Skeletal muscle tissue (tissue), 4 donors: ENCODE data around the gene PIK3R3. TPM values are rescaled to one million over a fixed set of nuclear protein-coding genes. Genes with fewer than 3 reads are reported as not detected.
"Not testable (repeated sequence)": the region's sequence is repeated elsewhere in the genome, so short reads cannot be mapped to it uniquely, and the experiment has no call there.

Source experiments
- H3K27ac ChIP-seq: one replicate; pipeline ENCODE4 v1.7.0; 2013; ENCODE audit warnings: mild to moderate bottlenecking, low read depth, low read length, inconsistent platforms
- H3K27me3 ChIP-seq, 3 donors: one replicate each; pipeline ENCODE4 v1.7.0; 2013; ENCODE audit warnings: low read length in 3 of 3; ENCODE audit not compliant: control insufficient read depth in 3 of 3, insufficient read depth in 3 of 3
- H3K36me3 ChIP-seq, 3 donors: one replicate each; pipeline ENCODE4 v1.7.0; 2013; ENCODE audit warnings: low read length in 3 of 3; ENCODE audit not compliant: control insufficient read depth in 3 of 3, insufficient read depth in 3 of 3
- H3K4me1 ChIP-seq, 3 donors: one replicate each; pipeline ENCODE4 v1.7.0; 2013; ENCODE audit warnings: low read length in 3 of 3, mild to moderate bottlenecking in 3 of 3; ENCODE audit not compliant: control insufficient read depth in 3 of 3, insufficient read depth in 3 of 3
- H3K4me3 ChIP-seq, 3 donors: one replicate each; pipeline ENCODE4 v1.7.0; 2013; ENCODE audit warnings: low read length in 3 of 3
- H3K9ac ChIP-seq, 3 donors: one replicate each; pipeline ENCODE4 v1.7.0; 2013; ENCODE audit warnings: low read length in 3 of 3, mild to moderate bottlenecking in 3 of 3, moderate library complexity in 2 of 3, low read depth in 1 of 3
- H3K9me3 ChIP-seq, 3 donors: one replicate each; pipeline ENCODE4 v1.7.0; 2013; ENCODE audit warnings: low read length in 3 of 3; ENCODE audit not compliant: control insufficient read depth in 3 of 3
- total RNA-seq: library from RNA; depleted of rRNA; stranded (reverse); fragments of >200 nt; gene quantifications from one replicate; pipeline ENCODE4 v1.2.3, GENCODE V29; 2014
- donor health status: Osteomylitis.

Gene PIK3R3
- total RNA-seq, 1 donor from 2014 or later = 13.0 TPM

DNA sequence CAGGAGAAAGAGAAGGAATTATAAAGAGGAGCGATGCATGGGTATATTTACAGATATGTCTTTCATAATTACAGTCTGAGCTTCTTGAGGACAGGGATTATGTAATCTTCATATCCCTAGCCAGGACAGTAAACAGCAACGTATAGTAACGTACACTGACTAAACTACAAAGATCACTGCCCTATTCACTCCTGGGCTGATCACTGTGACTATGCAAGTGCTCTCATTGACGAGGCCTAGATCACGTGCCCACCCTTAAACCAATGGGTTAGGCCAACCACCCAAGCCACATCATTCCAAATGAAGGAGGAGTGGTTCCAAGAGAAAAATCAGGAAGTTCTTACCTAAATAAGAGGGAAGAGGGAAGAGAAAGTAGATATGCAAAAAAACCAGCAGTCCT is 18.5 kb downstream of the PIK3R3 start:
- Histone ChIP-seq H3K4me1 (peaks cover 0 to 10% (median 4%) of the 10 kb centered on the region in 3 donors), H3K9ac (no peak overlapping the region), H3K9me3 (no peaks in the 10 kb centered on the region), H3K4me3 (no peak overlapping the region), H3K27ac (no peak overlapping the region), H3K36me3 (no peaks in the 10 kb centered on the region), H3K27me3 (no peaks in the 10 kb centered on the region)

DNA sequence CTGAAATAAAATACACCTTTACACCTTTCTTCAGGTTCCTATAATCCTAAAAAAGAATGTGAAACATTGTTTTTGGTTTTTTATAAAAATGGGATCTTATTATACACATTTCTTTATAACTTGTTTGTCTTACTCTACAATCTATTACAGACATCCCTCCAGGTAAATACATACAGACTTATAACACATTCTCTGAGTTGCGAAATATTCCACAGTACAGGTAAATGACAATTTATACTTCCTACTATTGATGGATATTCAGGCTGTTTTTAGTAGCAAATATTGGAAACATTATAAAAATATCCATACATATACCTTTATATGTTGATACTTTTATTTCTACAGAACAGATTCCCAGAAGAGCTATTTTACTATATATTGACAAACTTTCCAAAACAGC is 20.3 kb downstream of the PIK3R3 start:
- H3K4me3 ChIP-seq = no peak overlapping the region
- H3K27me3 ChIP-seq = no peaks in the 10 kb centered on the region
- H3K36me3 ChIP-seq = no peaks in the 10 kb centered on the region
- no peaks in the 10 kb centered on the region for H3K9me3 ChIP-seq
- H3K9ac ChIP-seq = no peak overlapping the region
- peaks cover 0 to 8% (median 0%) of the 10 kb centered on the region in 3 donors for H3K4me1 ChIP-seq
- no peak overlapping the region for H3K27ac ChIP-seq

DNA sequence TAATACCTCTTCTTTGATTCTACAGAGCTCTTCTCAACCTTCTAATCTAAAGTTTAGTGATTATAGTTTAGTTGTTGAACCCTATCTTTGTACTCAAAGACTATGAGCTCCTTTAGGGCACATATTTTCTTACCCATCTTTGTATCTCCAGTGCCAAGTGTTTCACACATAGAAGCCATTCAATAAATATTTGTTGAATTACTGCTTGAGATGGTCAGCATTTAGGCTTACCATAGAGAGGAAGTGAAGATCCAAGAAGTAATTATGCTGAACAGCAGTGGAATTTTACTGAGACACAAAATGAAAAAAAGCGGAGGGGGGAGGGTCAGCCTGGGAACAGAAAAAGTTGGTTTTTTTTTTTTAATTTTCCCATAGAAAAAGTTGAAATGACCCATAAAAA is 21.9 kb downstream of the PIK3R3 start:
- Histone ChIP-seq H3K27ac (no peak overlapping the region), H3K9ac (no peak overlapping the region), H3K4me1 (peaks cover 0 to 5% (median 0%) of the 10 kb centered on the region in 3 donors), H3K27me3 (no peaks in the 10 kb centered on the region), H3K36me3 (no peaks in the 10 kb centered on the region), H3K9me3 (no peaks in the 10 kb centered on the region), H3K4me3 (no peak overlapping the region)

DNA sequence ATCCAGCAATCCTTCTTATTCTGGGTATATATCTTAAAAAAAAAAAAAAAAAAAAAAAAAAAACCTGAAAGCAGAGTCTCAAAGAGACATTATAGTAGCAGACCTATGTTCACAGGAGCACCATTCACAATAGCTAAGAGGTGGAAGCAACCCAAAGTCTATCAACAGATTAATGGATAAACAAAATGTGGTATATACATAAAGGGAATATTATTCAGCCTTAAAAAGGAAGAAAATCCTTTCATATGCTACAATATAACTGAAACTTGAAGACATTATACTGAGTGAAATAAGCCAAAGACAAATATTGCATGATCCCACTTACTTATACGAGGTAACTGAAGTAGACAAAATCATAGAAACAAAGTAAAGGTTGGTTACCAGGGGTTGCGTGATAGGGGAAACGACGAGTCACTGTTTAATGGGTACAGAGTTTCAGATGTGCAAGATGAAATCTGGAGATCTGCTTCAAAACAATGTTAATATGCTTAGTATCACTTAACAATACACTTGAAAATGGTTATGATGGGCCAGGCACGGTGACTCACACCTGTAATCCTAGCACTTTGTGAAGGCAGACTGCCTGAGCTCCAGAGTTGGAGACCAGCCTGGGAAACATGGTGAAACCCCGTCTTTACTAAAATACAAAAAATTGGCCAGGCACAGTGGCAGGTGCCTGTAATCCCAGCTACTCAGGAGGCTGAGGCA is 29.5 kb downstream of the PIK3R3 start:
- Histone ChIP-seq H3K27me3 (no peaks in the 10 kb centered on the region), H3K9me3 (no peaks in the 10 kb centered on the region), H3K9ac (no peak overlapping the region), H3K4me1 (no peaks in the 10 kb centered on the region), H3K36me3 (no peaks in the 10 kb centered on the region), H3K27ac (no peak overlapping the region), H3K4me3 (no peak overlapping the region)

DNA sequence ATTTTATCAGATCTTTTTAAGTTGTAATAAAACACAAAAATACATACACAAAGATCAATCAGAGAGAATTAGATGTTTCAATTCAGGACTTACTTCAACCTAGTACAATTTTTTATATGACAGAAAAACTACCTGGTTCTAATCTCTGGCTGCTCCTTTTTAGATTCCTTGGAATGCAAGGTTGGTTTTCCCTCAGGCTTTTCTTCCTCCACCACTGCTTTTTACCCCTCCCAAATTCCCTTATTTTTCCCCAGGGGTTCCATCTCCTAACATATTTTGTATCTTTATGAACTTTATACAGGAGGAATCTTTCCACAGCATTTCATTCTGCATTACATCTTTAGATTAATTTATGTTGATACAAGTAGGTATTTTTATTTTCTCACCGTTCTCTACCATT is 33.2 kb downstream of the PIK3R3 start:
- Histone ChIP-seq H3K36me3 (no peaks in the 10 kb centered on the region), H3K27me3 (no peaks in the 10 kb centered on the region), H3K4me1 (no peaks in the 10 kb centered on the region), H3K9me3 (no peaks in the 10 kb centered on the region), H3K9ac (no peak overlapping the region), H3K27ac (no peak overlapping the region), H3K4me3 (no peak overlapping the region)

DNA sequence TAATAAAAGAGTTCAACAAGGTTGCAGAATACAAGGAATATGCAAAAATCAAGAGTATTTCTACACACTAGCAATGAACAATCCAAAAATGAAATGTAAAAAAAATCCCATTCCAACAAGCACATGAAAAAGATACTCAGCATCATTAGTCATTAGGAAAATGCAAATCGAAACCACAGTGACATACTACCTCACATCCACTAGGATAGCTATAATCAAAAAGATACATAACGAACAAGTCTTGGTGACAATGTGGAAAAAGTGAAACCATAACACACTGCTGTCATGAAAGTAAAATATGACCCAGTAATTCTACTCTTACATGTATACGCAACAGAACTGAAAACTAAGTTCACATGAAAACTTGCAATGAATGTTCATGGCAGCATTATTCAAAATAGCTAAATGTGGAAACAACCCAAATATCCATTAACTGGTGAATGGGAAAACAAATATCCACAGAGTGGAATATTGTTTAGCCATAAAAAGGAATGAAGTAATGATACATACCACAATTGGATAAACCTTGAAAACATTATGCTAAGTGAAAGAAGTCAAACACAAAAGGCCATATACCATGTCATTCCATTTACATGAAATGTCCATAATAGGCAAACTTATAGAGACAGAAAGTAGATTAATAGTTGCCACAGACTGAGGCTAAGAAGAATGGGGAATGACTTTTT is 34.3 kb downstream of the PIK3R3 start:
- no peaks in the 10 kb centered on the region for H3K36me3 ChIP-seq
- no peak overlapping the region for H3K27ac ChIP-seq
- no peaks in the 10 kb centered on the region for H3K9me3 ChIP-seq
- H3K9ac ChIP-seq = no peak overlapping the region
- no peaks in the 10 kb centered on the region for H3K4me1 ChIP-seq
- no peaks in the 10 kb centered on the region for H3K27me3 ChIP-seq
- no peak overlapping the region for H3K4me3 ChIP-seq

DNA sequence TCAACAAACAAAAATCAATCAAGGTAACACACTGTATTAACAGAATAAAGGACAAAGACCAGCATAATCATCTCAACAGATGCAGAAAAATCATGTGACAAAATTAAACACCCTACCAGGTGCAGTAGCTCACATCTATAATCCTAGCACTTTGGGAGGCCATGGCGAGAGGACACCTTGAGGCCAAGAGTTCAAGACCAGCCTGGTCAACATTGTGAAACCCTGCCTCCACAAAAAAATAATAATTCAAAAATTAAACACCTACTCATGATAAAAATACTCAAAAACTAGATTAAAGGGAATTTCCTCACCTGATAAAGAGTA is 35.3 kb downstream of the PIK3R3 start:
- no peak overlapping the region for H3K27ac ChIP-seq
- no peaks in the 10 kb centered on the region for H3K27me3 ChIP-seq
- no peaks in the 10 kb centered on the region for H3K4me1 ChIP-seq
- no peaks in the 10 kb centered on the region for H3K9me3 ChIP-seq
- H3K9ac ChIP-seq = no peak overlapping the region
- H3K36me3 ChIP-seq = no peaks in the 10 kb centered on the region
- no peak overlapping the region for H3K4me3 ChIP-seq

DNA sequence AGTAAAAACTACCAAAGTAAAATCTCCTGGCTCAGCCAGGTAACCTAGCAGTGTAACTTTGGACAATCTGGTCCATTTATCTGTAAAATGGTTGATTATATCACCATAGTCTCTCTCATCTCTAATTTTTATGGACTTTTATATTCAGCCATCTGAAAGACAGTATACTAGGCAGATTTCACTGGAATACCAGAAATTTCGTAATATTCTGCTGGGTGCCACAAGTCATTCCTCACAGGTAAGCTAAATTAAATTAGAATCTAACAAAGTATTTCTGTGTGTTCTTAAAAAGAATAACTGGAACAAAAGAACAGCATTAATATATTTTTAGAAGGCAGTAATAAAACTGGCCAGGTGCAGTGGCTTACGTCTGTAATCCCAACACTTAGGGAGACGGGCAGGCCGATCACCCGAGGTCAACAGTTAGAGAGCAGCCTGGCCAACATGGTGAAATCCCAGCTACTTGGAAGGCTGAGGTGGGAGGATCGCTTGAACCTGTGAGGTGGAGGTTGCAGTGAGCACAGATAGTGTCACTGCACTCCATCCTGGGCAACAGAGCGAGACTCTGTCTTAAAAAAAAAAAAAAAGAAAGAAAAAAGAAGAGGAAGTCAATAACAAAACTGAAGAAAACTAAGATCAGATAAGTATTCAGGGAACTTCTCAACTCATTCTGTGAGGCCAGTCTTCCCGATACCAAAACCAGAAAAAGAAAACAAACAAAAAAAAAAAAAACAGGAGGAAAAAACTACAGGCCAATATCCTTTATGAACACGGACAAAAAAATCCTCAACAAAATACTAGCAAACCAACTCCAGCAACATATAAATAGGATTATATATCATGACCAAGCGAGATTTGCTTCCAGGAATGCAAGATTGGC is 35.9 kb downstream of the PIK3R3 start:
- H3K4me1 ChIP-seq = no peaks in the 10 kb centered on the region
- no peaks in the 10 kb centered on the region for H3K9me3 ChIP-seq
- H3K36me3 ChIP-seq = no peaks in the 10 kb centered on the region
- no peaks in the 10 kb centered on the region for H3K27me3 ChIP-seq
- H3K27ac ChIP-seq = no peak overlapping the region
- H3K4me3 ChIP-seq = no peak overlapping the region
- no peak overlapping the region for H3K9ac ChIP-seq

DNA sequence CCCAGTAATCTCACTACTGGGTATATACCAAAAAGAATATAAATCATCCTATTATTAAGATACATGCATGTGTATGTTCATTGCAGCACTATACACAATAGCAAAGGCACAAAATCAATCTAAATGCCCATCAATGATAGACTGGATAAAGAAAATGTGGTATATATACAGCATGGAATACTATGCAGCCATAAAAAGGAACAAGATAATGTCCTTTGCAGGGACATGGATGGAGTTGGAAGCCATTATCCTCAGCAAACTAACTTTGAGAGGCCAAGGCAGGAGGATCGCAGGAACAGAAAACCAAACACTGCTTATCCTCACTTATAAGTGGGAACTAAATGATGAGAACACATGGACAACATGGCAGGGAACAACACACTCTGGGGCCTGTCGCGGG is 37.3 kb downstream of the PIK3R3 start:
- not testable (repeated sequence) for H3K36me3 ChIP-seq, H3K9ac ChIP-seq, H3K27me3 ChIP-seq, H3K27ac ChIP-seq, H3K4me3 ChIP-seq, H3K9me3 ChIP-seq, H3K4me1 ChIP-seq

DNA sequence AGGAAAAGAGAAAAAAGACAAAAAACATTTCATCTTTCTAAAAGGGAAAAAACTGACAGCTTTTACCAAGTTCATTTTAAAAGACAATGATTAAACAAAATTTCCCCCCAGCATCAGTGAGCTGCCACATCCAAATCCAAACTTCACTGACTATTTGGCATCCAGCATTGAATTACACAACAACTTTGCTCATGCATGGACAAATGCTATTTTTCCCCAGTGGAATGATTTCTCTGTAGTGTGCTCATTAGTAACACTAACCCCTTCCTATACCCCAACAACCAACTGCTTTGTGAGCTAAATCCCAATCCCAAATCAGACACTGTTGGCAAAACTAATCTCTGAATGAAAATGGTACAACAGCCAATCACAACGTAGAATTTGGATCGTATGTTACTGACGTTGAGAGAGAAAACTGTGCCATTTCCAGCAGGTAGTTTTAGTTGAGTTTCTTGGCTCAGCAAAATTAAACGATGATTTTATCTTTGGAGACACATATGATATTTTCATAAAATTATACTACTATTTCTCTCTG is 37.9 kb downstream of the PIK3R3 start:
- Histone ChIP-seq H3K36me3 (no peaks in the 10 kb centered on the region), H3K27me3 (no peaks in the 10 kb centered on the region), H3K27ac (no peak overlapping the region), H3K9me3 (no peaks in the 10 kb centered on the region), H3K9ac (peak overlapping the region in 1 of 3 donors; percentile 3), H3K4me1 (no peaks in the 10 kb centered on the region), H3K4me3 (no peak overlapping the region)
